Measurements from ENCODE around the gene ALDH1L1.

The ALDH1L1 gene

GRCh38 chr3:126205717-126206655 is 25.6 kb upstream of the ALDH1L1 start:
- TF ChIP-seq CTCF (conservative IDR thresholded peaks at IDR 0.05; ENCODE audit: low read depth, low read length): no peak
- peak; percentile 25 for DNase-seq (ENCODE audit: low read depth)
- no peak overlapping the region for H3K4me3 ChIP-seq (ENCODE audit: low read length)

GRCh38 chr3:126202680-126203079 is 22.3 kb upstream of the ALDH1L1 start:
- no peak overlapping the region for H3K4me3 ChIP-seq (ENCODE audit: low read length)
- no peak for DNase-seq (ENCODE audit: low read depth)
- no peak for TF ChIP-seq CTCF (conservative IDR thresholded peaks at IDR 0.05; ENCODE audit: low read depth, low read length)

GRCh38 chr3:126202276-126202675 is 21.9 kb upstream of the ALDH1L1 start:
- no peak overlapping the region for H3K4me3 ChIP-seq (ENCODE audit: low read length)
- no peak for TF ChIP-seq CTCF (conservative IDR thresholded peaks at IDR 0.05; ENCODE audit: low read depth, low read length)
- no peak for DNase-seq (ENCODE audit: low read depth)

GRCh38 chr3:126201168-126201567 is 20.8 kb upstream of the ALDH1L1 start:
- H3K4me3 ChIP-seq (ENCODE audit: low read length): no peak overlapping the region
- no peak for TF ChIP-seq CTCF (conservative IDR thresholded peaks at IDR 0.05; ENCODE audit: low read depth, low read length)
- no peak for DNase-seq (ENCODE audit: low read depth)

- no peak for TF ChIP-seq CTCF (conservative IDR thresholded peaks at IDR 0.05; ENCODE audit: low read depth, low read length)
- H3K4me3 ChIP-seq (ENCODE audit: low read length): no peak overlapping the region
- DNase-seq (ENCODE audit: low read depth): no peak
Observed at GRCh38 chr3:126200534-126200933, 20.1 kb upstream of the ALDH1L1 start.

GRCh38 chr3:126199256-126199655 is 18.9 kb upstream of the ALDH1L1 start:
- DNase-seq (ENCODE audit: low read depth): no peak
- no peak overlapping the region for H3K4me3 ChIP-seq (ENCODE audit: low read length)
- no peak for TF ChIP-seq CTCF (conservative IDR thresholded peaks at IDR 0.05; ENCODE audit: low read depth, low read length)

Data from retinal pigment epithelial cell (primary cell).